TTC549 (cell line): Measurements from ENCODE around the gene CEP295NL.

Experiments used
- FAIRE-seq: peaks from 2 replicates; lab custom pipeline; 2012; peaks lifted over from hg19 to GRCh38; lab: Jason Lieb, UNC

The CEP295NL gene

DNA sequence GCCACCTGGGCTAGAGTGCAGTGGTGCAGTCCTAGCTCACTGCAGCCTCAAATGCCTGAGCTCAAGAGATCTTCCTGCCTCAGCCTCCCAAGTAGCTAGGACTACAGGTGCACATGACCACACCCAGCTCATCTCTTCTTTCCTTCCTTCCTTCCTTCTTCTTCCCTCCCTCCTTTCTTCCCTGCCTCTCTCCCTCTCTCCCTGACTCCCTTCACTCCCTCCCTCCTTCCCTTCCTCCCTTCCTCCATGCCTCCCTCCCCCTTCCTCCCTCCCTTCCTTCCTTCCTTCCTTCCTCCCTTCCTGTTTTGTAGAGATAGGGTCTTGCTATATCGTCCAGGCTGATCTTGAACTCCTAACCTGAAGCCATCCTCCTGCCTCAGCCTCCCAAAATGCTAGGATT is 38.9 kb downstream of the CEP295NL start:
- FAIRE-seq, result no peak

DNA sequence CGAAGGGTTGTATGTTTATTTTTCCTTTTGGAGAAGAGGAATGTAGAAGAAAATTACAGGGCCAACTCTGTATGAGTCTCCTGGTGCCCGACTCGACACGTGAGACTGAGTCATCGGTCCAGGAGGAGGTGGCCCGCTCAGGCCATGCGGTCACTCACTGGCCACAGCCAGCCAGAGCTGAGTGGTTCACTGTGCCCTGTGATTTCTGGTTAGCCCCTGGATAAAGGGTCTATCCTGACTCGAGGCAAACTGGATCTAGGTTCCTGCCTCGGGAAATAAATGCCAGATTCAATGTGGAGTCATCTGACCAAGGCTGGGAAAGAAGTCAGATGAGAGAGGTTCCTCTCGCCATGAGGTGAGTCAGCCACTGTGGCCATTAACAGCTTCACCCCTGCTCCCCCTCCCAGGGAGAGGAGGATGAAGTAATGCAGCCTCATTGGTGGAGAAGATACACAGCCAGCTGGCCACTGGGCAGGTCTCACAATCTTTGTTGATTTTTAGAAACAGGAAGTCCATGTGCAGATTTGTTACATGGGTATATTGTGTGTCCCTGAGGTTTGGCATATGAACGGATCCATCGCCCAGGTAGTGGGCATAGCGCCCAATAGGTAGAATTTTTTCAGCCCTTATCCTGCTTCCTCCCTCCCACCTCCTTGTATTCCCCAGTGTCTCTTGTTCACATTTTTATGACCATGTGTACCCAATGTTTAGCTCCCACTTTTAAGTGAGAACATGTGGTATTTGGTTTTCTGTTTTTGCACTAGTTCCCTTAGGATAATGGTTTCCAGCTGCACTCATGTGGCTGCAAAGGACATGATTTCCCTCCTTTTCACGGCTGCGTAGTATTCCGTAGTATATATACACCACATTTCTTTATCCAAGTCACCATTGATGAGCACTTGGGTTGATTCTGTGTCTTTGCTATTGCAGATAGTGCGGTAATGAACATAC is 40.7 kb downstream of the CEP295NL start:
- FAIRE-seq, result no peak

GRCh38 chr17:78861229-78861628 is 41.8 kb downstream of the CEP295NL start:
- no peak for FAIRE-seq

- FAIRE-seq, result no peak
Observed at GRCh38 chr17:78859051-78859450, 44.0 kb downstream of the CEP295NL start.

DNA sequence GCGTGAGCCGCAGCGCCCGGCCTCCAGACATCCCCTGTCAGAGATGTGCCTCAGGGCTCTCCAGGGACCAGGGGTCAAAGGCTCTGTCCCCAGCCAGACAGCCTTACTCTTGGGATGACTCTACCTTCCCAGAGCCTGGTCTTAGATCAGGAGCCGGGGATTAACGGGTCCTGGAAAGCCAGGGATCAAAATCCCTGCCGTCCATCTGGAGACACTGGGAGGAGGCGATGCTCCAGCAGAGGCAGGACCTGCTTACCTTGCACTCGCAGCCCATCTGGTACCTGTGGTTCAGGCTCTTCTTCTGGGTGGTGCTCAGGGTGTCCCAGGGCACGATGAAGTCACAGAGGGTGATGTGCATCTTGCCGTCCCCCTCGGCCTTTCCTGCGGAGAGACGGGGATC is 45.7 kb downstream of the CEP295NL start:
- no peak for FAIRE-seq

DNA sequence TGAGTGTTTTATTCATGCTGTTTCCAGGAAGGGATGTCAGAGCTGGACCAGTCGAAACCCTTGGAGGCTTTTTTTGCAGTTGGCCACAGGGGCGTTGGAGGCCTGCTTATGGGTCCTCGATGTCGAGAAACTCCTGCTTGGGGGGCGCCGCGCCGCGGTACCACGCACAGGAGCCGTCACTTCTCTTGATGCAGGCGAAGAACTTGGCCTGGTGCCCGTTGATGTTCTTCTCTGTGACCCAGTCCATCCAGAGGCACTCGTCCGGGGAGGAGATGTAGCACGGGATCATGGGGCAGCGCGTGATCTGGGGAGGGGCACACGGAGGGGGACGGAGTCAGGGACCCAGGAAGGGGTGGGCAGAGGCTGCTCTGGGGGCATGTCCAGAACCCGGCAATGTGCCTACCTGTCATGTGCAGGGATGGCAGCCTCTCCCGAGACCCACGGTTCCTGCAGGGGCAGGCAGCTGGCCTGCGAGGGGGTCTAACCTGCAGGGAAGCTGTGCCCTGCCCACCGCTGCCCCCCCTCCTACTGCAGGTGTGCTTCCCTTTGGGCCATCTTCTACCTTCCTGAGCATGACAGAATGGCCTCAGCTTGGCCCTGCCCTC is 47.3 kb downstream of the CEP295NL start:
- FAIRE-seq, result no peak

DNA sequence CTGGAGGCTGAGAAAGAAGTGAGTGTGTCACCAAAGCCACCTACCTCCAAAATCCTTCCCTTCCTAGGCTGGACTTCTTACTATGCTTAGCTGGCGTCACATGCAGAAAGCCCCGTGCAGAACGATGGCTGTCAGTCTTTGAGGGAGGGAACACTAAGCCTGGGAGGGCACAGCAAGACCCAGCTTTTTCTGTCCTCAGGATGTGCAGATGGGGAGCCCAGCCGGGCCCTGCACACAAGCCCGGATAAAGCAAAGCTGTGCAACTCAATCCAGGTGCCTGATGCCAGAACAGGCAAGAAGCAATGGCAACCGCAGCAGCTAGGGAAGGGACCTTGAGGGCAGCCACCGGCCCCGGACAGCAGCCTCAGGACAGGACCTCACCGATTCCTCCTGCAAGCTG is 48.5 kb downstream of the CEP295NL start:
- no peak for FAIRE-seq

DNA sequence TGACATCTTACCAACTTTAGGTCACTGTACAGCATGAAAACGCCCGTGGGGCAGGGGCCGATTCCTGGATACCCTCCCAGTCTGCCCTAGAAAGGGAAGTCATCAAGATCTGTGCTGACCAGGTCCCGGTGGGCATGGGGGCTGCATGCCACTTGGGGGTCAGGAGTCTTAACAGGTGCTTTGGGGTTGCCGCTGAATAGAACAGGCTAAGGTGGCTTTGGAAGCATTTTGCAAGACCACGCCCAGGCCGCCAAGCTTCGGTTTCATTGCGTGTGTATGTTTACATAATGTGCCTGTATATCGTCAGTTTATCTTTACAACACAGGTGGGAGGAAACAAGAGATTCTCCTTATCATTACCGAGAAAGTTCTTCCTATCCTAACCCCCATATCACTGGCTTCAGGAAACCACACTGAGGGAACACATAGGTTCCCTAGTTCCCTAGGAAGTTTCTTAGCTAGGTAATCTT is 49.0 kb downstream of the CEP295NL start:
- no peak for FAIRE-seq

DNA sequence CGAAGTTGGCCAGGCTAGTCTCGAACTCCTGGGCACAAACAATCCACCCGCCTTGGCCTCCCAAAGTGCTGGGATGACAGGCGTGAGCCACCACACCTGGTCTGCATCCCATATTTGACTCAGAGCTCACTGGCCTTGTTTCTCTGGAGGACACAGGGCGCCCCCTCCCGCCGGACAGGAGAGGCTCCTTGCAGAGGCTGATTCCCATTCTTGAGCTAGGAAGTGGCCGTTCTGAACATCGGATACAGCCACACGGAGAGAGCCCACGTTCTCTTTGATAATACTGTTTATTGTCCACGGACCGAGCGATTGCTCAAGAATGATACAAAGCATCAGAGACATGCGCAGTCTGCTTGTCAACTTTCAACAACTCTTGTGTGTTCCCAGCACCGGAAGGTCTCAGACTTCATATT is 50.3 kb downstream of the CEP295NL start:
- FAIRE-seq, result no peak

DNA sequence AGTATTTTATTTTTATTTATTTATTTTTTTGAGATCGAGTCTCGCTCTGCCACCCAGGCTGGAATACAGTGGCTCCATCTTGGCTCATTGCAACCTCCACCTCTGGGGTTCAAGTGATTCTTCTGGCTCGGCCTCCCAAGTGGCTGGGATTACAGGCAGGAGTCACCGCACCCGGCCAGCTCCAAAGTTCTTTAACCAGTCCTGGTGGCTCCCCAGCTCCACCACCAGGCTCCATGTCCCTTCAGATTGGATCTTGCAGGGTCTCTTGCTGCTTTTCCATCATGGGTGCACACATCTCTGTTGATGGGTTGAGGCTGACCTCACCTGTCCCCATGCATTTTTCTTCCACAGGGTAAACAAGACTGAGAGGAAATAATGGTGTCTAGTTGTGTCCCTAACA is 54.0 kb downstream of the CEP295NL start:
- FAIRE-seq, result no peak

DNA sequence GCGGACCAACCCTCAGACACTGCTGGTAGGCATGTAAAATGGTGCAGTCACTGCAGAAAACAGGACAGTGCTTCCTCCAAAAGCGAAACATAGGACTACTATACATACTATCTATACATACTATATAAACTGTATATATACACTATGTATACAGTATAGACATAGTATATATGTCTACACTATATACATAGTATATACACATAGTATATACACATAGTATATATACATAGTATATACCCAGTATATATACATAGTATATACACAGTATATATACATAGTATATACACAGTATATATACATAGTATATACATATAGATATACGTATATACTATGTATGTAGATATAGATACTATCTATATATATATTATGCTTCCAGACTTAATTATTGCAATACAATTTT is 55.9 kb downstream of the CEP295NL start:
- no peak for FAIRE-seq

DNA sequence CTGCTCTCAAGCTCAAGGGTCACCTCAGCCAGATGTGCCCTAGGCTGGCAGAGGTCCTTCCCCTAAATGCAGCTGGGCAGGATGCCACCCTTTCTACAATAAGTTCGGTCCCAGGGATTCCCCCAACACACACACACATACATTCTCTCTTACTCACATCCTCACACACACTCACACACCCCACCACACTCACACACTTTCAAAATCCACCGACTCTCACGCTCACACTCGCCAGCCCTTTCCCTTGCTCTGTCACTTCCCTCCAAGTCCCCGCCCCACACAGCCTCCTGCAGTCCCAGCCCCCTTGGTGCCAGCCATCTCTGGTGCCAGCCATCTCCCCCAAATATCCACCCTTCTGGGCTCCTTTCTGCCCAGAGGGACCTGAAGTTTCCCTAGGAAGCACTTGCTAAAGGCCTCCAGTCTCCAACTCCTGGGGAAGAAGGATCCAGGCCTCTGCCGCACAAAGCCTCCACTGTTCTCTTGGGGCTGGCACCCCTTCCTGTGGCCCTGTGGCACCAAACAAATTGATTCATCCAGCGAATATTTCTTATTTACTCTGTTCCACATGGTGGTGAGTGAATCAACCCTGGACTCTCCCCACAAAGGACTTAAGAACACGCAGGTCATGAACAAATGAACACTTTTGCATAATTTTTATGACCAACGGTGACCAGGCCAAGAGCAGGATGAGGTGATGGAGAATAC is 58.5 kb downstream of the CEP295NL start:
- FAIRE-seq, result no peak

- no peak for FAIRE-seq
Observed at GRCh38 chr17:78842881-78843565, 60.0 kb downstream of the CEP295NL start.

DNA sequence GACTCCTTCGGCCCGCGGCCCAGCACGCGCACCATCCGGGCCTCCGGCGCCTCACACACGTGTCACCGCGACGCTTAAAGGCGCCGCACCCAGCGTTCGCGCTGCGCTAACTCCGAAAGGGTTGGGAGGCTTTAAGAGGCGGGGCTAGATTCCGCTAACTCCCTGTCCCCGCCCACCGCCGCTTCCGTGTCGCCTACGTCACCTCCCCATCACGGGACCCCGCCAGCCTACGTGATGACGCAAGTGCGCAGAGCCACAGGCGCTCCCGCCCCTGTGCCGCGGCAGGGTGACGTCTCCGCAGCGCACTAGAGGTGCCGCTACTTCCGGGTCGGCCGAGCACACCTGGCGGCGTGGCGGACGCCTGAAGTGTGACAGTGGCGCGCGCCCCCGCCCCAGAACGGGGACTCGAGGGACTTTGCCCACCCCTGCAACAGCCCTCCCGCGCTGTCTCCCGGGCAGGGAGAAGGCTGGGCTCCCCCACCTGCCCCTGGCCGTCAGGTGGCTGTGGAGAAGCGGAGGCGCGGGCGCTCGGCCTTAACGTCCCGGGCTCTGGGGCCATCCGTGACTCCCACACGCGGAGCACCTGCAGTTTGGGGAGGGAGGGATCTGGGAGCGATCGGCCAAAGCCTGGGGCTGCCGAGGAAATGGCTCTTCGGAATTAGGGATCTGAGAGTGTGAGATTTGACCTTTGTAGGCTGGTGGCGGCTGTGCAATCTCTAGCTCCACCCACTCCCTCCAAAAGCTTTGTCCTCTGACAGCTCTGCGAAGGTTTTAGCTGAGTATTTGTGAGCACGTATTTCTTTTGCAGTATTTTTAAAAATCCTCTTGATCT is 62.0 kb downstream of the CEP295NL start, which contains the start of gene USP36:
Gene USP36, minus strand, starts transcription at position 35 of the 832 bp plus-strand sequence. CDS start 4,451 bp downstream, outside the sequence.
- FAIRE-seq, result peak; percentile 26
